ENCODE data around the gene LAMTOR2.

- TF ChIP-seq CTCF (conservative IDR thresholded peaks at IDR 0.05): no peak
- TF ChIP-seq ZFX (IDR thresholded peaks at IDR 0.05): no peak
Observed at GRCh38 chr1:156076609-156077429, 22.2 kb downstream of the LAMTOR2 start.

Data from C4-2B (cell line).